Erythroblast (primary cell): Measurements from ENCODE around the gene ASXL1.

Experiments
- DNase-seq, 2 experiments: peaks; one replicate each; lab custom pipeline; 2025; lab: John Stamatoyannopoulos, UW
- GATA1 ChIP-seq: IDR thresholded peaks from 2 replicates; pipeline ENCODE4 v1.6.1; 2011; ENCODE audit warnings: low read depth, mild to moderate bottlenecking, control low read depth, low read length, moderate library complexity
- POLR2A ChIP-seq: IDR thresholded peaks from 2 replicates; pipeline ENCODE4 v1.6.1; 2011; ENCODE audit warnings: mild to moderate bottlenecking, low read length

The ASXL1 gene

GRCh38 chr20:32440069-32440757, 82.1 kb downstream of the ASXL1 start:
- no peak for TF ChIP-seq GATA1
- DNase-seq, result no peak

DNA sequence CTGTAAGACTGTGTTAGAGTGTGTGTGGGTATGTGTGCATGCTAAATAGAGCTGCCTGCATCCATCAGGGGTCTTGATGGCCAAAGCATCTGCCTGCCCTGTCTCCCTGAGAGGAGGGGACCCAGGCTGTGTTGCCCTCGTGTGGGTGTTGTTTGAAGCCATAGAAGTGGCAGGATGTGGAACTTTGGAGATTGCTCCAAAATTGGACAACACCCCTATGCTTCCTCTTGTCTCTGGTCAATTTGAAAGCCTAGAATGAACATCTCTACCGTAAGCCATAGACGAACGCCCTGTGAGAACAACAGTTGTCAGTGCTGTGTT, 82.6 kb downstream of the ASXL1 start:
- TF ChIP-seq POLR2A, result no peak
- no peak for TF ChIP-seq GATA1
- no peak for DNase-seq

- TF ChIP-seq GATA1 (no peak), POLR2A (no peak)
- DNase-seq, result no peak
Observed at GRCh38 chr20:32441638-32442037, 83.5 kb downstream of the ASXL1 start.

GRCh38 chr20:32442630-32443373, 84.7 kb downstream of the ASXL1 start:
- TF ChIP-seq GATA1 (no peak), POLR2A (no peak)
- DNase-seq, result no peak

DNA sequence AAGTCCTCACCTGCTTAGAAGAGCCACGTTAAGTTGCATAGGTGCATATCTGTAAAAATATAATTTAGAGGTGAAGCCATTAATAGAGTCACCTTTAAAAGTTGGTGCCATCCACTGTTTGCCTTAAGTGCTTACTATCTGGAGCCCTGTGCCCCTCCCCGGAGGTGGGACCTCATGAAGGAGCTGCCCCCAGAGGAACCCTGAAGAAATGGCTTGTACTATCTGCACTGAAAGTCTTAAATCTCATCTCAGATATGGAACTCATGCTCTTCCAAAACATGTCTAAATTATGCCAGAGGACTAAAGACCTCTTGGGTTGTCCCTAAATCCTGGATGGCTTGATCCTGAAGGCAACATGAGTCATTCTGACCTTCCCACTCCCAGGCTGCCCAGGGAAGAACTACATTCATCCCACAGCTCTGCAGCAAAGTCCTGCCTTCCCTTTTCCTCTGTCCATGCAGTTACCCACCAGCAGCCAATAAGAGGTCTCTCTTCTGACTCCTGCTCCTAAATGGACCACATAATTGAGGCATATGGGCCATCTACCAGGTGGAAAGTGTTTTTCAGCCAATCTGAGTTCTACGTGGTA, 85.3 kb downstream of the ASXL1 start:
- TF ChIP-seq GATA1 (no peak), POLR2A (no peak)
- DNase-seq, result no peak

GRCh38 chr20:32444474-32445220, 86.5 kb downstream of the ASXL1 start:
- no peak for TF ChIP-seq GATA1
- TF ChIP-seq POLR2A, result no peak
- DNase-seq, result no peak

DNA sequence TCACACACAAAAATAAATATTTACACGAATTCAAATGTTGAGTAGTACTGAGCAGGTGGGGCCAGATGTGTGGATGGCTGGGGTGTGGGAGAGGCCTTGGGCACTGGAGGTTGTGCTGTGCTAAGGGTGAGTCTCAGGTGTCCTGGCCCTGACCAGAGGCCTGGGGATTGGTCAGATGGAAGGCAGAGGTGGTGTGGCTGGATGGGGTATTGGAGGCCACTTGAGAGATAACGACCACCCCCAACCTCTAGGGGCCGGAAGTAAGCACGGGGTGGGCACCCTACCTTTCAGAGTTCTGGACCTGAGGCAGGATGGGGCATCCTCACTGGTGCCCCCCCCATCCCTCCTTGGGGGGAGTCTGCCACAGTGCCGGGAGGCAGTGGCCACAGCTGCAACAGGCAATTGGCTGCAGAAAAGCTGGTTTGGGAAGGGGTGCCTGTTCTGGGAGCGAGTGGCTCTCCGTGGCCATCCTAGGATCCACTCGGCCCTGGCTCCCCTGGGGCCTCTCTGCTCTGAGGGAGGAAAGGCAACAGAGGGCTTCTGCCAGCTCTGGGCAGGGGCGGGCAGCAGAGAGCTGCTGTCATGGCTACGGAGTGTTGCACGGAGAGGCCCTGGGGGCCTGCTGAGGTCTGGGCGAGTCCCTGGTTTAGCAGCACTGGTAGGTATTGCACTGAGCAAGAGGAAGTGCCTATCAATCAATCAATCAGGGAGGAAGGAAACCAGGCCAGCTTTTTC, 87.6 kb downstream of the ASXL1 start:
- DNase-seq, result no peak
- TF ChIP-seq GATA1 (no peak), POLR2A (no peak)

GRCh38 chr20:32446301-32447100, 88.4 kb downstream of the ASXL1 start:
- TF ChIP-seq GATA1 (no peak), POLR2A (no peak)

DNA sequence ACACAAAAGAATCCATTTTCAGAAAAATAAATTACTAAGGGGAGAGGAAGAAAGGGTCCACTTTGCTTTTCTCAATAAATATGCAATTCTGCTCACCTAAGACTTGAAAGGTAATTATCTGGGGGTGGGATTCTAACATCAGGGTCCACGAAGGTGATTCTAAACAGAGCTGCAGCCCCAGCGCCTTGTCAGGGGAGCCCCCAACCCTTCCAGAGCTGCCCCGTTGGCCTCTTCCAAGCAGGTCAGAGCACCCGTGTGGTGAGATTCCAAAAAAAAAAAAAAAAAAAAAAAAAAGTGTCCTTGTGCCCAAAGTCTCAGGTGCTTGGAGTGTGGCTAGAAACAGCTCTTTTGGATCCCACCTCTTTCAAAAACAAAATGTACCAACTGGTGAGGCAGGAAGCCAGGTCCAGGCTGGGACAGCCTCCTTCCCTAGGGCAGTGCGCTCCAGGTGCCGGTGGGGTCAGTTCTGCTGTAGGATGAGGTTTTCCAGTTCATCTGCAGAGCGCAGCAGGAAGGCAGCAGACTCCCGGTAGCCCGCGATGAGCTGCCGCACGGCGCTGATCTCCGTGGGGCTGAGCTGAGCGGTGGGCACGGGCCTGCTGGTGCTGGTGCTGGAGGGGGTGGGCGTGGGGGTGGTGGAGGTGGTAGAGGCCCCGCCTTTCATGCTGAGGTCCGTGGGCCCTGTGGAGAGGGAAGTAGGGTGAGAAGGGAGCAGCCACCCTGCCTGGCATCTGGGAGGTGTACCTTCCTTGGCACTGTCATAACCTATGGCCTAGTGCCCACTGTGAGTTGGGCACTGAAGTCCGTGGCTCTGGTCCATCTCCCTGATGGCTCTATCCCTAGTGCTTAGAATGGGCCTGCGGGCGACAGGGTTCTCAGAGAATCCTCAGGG, 89.3 kb downstream of the ASXL1 start:
- no peak for TF ChIP-seq POLR2A

More at GRCh38 chr20:32446301-32447100, 88.4 kb downstream of the ASXL1 start:
- DNase-seq, result no peak

DNA sequence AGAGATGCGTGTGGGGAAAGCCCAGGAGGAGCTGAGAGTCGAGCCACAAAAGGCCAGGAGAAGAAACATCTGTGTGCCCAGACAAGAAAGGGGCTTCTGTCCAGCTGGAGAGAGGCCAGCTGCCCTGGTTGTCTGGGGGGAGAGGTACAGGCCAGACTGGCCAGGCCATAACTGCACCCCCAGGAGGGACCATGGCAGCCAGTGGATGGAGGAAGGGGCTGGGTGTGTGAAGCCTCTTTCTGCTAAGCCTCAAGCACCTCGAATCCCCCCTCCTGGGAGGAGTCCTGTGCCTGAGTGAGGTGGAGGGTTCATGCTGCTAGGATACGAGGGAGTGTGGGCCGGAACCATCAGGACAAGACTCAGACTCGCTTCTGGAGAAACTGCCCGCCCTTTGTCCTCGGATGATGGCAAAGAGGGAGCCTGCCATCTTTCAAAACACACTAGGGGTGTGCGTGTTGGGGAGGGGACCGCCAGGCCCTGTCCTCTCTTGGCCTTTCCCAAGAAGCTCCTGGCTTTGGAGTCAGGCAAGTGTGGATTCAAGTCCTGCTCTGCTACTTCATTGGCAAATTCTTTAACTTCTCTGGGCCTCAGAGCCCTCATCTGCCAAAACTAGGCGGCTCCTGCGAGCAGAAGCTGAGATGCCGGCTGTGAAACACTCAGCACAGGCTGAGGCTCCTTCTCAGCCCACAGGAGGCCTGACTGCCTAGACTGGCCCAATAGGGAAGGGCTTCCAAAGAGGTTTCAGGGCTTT, 90.3 kb downstream of the ASXL1 start:
- TF ChIP-seq POLR2A, result no peak
- DNase-seq, result no peak

More for the DNA sequence above, 89.3 kb downstream of the ASXL1 start:
- no peak for DNase-seq

DNA sequence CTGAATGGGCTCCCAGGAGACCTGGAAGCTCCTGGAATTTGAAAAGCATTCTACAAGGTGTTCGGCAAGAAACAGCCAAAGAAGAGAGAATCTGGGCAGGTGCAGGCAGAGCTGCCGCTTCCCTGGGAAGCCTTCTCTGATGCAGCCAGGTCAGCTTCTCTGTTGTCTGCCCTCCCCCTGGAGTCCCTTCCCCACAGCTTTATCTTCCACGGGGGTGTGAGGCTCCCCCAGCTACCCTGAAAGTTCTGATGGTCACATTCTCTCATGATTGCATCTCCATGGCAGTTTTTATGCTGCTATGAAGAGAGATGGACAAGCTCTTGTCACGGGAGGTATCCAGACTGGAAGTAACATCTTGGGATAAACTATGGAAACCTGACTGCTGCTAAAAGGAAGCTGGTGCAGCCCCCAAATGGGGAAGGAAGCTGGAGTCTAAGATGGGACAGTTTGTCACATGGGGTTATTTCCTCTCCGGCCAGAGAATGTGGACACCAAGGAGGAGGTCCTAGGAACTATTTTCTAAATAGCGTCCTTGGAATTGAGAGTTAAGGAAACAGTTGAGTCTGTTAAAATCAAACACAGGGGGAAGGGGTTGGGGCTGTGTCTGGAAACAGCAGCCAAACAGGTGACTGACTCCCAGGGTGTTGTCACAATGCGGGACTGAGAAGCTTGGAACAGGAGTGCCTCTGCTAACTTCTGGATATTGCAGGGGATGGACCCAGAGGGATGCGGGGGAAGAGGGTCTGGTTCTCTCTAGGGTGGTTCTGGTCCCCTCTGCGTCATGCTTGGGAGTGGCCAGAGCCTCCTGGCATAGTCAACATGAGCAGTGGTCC, 91.1 kb downstream of the ASXL1 start:
- no peak for TF ChIP-seq POLR2A
- no peak for TF ChIP-seq GATA1
- DNase-seq, result no peak
